Lung microvascular endothelial cell (primary cell): ENCODE data around the gene ASCC3. TPM values are rescaled to one million over a fixed set of nuclear protein-coding genes. Genes with fewer than 3 reads are reported as not detected.

ENCODE experiments used
- DNase-seq, 2 donors: peaks; one replicate each; pipeline versions ENCODE4 v3.0.0 to v3.0.0-alpha.2; 2010; ENCODE audit warnings: low read depth in 2 of 2
- total RNA-seq: library from RNA; depleted of rRNA; stranded (reverse); fragments of >200 nt; gene quantifications from 2 replicates; pipeline ENCODE4 v1.2.1, GENCODE V29; 2014

ASCC3 gene
- total RNA-seq, 1 donor from 2014 or later: 26.8 TPM

DNA sequence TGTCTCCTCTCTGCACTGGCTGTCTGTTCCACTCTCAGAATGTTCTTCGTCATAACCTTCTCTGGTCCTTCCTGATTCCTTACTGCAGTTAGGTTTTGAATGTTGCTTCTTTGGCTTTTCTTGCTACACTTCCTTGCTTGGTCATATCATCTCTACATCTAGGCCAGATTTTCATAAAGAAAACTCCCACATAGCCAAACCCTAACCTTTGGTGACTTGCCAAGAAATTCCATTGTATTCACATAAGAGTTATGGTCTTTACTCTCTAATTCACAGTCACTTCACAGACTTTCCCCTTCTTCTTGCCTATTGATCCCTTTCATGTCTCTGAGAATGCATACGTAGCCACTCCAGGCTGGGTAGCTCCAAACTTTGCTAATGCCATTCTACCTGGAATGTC is 374.5 kb downstream of the ASCC3 start:
- DNase-seq: peak in 1 of 2 donors; percentile 45

DNA sequence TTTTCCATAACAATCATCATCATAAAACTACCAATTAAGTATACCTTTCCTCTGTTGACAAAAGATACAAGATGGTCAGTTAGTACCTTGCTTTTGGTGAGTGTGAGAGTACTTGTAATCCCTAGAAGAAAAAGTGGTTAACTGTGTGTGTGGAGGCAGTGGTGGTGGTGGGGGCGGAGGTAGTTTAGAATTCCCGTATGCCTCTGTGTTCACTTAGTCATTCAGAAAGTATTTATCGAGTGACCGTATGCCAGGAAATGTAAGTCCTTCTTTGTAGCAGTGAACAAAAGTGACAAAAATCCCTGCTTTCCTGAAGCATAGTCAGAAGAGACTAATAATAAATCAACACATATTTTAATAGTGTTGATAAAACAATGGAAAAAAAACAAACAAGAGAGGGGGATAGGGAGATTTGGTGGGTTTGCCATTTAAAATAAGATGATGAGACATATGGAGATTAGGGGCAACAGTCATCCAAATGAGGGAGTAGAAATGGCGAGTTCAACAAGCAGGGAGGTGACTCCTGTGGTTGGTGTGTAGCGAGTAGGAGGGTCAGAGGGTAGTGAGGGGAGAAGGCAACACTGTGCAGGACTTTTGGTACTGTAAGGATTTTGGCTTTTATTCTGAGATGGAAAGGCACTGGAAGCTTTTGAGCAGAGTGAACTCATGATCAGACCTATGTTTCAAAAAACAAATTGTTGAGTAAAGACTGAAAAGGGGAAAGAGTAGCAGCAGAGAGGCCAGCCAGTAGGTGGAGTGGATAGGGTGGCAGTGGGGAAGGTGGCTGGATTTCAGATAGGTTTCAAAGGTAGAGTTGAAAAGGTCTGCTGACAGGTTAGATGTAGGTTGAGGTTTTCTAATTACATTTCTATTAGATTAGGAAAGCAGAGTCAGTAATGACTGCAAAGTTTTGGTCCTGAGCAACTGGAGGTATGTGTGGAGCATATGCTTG is 376.1 kb downstream of the ASCC3 start:
- peak; percentile 55 to 65 for DNase-seq

DNA sequence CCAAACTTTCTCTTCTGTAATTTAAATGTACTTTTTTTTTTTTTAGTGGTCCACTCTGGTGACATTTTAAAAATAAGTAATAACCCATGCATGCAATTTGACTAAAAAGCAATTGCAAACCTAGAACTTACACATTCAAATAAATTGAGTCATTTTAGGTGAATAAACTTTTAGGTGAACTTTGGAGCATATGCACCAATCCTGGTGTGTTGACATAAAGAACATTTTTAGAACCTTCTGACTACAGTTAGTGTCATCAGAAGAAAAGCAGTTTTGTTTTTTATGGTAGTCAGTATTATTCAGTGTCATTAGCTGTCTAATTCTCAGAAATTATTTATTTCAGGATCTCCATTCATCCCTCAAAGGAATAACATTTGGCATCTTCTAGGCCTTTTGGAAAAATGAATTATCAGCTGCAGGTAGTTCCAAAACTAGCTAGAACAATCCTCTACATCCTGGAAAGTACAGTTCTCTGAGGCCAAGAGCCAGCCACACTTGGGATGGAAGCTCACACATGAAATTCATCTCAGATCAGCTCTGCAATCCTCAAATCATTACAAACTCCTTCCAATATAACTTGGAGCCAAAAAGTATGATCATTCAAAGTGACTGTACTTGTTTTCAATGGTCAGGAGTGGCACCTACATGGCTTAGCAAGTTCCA is 378.0 kb downstream of the ASCC3 start:
- no peak for DNase-seq

DNA sequence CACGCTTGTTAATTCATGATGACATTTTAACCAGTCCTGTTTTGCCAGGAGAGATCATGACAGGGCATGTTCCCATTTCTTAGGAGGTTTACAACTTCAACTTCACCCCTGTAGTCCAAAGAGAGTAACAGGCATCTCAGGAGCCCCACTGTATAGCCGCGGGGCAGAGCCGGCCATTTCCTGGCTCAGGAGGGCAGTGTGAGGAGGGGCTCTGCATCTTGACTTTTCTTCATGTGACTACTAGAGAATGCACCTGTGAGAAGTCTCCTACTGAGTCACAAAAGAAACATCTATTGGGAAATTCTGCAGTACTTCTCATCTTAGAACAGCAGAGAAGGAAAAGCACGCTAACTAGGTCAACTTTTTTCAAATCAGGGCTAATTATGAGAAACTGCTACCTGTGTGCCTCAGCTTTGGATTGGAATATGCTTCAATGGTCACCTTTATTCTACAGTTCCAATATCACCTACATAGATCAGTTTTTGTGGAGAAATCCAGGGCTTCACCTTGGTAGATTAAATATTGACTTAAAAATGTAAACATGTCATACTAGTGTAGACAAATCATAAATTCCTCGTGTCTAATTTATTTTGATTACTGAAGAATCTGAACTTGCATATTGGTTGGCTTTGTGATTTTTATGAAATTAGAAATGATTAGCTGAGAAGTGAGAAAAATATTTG is 387.8 kb downstream of the ASCC3 start:
- DNase-seq: no peak

DNA sequence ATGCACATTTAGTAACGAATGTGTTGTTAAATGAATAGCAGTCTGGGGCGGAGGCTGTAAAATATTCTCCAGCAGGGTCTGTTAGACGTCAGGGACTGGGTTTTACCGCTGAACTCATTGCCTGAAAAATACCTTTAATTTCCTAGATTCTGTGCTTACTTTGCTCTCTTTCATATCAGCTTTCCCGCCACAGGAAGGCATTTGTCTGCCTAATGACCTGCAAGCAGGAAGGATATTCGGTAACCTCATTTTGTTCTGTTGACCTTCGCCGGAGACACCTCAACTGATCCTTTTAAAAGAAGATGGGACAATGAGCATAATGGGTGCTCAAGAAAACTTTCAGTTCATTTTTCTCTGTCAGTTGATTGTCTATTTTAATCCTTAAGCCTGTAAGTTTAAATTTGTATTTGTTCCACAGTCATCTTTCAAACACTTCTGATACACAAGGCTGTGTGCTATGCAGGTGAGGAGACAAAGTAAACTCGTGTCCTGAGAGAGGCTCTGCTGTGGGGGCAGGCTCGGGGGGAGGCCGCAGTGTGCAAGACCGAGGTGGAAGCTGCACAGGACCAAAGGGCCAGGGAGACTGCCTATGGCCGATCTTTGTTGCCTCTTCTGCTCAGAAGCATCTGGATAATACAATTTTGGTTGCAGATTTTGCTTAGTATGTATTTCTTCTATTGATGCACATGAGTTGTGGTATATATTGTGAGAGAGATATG is 389.0 kb downstream of the ASCC3 start:
- DNase-seq: no peak

DNA sequence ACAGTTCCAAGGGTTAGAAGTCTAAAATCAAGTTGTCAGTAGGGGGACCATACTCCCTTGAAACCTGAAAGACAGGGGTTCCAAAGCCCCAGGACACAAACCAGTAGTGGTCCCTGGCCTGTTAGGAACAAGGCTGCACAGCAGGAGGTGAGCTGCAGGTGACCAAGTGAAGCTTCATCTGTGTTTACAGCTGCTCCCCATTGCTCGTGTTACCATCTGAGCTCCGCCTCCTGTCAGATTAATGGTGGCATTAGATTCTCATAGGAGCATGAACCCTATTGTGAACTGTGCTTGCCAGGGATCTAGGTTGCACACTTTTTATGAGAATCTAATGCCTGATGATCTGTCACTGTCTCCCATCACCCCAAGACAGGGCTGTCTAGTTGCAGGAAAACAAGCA is 391.1 kb downstream of the ASCC3 start:
- DNase-seq: no peak

DNA sequence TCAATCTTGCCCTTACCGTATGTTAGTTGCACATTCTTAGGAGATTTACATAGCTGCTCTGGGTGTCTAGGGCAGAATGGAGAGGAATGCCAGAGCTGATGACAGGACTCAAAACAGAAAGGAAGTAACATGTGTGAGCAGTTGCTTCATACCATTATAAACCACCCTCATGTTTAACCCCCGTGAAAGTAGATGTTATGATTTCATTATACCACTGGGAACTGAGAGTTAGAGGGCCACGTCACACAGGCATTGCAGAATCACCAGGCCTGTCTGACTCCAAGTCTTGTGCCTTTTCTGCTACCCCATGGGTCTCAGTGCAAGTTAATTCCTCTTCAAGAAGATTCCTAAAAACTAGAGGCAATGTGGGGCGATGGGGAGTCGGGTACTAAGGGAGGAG is 392.9 kb downstream of the ASCC3 start:
- no peak for DNase-seq

DNA sequence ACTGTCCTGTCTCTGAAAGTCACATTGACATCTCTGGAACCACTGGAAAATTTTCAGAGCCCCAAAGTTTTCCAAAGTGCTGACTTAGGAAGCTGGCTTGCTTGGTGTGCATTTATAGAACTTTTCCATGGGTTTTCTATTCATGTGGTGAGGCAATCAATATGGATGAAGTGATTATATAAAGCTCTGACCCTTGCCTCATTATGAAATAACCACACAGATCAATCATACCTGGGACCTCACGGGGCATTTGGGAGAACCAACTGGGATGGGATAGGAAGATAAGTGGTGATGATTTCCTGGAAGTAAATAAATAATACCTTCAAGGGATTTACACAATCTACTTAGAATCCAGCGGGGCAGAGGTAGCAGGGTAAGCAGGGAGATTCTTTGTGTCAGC is 393.5 kb downstream of the ASCC3 start:
- DNase-seq: no peak

DNA sequence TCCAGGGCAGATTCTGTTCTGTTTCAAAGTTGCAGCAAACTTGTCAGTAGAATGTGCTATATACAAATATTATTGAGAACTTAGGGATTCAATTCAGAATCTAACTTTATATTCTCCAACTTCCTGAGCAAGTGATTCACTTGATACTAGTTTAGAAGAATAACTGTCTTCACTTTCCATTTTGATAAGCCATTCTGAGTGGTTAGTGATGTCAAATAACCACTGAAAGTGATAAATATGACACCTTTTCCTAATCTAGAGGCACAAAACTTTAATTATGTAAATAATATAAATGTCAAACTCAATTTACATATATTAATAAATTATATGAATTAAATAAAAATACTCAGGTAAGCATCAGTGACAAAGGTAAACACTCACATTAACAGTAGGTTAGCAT is 395.9 kb downstream of the ASCC3 start:
- DNase-seq: no peak

DNA sequence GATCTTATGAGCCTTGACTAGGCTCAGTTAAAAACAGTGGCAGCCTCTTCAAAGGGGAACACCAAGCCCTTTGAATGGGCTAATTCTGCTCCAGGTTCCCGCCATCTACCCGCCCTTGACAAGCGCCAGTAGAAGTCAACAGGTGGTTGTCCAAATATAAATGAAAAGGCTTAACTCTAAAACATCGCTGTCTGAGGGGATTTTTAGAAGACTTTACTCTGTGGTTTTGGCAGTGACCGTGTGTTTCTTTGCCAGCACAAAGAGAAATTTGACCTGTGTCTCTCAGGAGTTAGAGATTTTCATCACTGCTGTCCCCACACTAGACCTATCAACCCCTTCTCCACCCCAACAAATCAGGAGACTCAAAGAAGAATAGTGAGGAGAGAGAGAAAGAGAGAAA is 396.7 kb downstream of the ASCC3 start:
- DNase-seq: no peak

DNA sequence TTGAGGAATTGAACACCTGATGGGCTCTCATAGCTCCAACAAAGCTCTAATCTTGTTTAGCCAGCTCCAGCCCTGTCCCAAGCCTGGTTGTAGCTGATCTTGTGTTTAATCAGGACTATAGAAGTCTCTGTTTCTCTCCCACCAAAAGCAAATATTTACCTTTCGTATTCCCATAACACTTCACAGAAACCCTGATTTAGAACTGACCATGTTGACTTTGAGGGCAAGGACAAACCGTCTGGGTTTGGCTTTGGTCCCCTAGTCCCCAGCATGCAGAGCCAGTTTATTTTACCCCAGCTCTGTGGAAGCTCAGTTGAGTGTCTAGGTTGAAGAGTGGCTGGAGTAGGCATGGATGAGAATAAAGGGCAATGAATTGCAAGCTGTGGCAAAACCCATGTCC is 398.4 kb downstream of the ASCC3 start:
- no peak for DNase-seq

DNA sequence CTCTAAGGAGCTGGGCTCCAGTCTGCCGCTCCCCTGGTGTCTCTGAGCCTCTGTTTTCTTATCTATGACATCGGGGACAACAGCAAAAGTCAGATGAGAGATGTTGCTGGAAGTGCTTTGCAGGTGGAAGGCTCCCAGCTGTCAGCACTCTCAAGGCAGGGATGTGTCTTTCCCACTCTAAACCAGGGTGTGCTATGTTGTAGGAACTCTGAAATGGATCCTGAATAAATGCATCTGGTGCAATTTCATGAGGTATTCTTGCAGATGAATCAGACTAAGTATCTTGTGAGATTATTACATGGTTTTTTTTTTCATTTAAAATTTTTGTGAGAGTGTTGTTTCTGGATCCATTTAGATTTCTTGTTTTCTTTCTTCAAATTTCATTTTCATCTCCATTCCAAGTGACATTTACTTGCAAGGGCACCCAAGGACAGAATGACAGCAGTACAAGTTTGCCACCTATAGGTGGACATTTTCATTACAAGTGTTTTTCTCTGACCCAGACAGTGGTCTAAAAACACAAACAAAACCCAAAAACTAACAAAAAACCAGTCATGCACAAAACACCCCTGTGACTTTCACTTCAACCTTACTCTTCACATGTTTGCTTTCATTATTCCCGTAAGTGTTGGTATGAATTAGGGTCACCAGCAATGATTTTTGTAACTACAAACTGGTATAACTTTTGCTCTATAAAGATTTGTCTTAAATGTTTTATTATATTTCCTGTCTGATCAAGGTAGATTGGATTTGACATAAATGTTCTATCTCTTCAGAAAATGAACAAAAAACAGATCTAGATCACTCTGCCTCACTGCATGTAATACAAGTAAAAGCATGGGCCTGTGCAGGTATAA is 401.7 kb downstream of the ASCC3 start:
- DNase-seq: peak; percentile 64 to 67

DNA sequence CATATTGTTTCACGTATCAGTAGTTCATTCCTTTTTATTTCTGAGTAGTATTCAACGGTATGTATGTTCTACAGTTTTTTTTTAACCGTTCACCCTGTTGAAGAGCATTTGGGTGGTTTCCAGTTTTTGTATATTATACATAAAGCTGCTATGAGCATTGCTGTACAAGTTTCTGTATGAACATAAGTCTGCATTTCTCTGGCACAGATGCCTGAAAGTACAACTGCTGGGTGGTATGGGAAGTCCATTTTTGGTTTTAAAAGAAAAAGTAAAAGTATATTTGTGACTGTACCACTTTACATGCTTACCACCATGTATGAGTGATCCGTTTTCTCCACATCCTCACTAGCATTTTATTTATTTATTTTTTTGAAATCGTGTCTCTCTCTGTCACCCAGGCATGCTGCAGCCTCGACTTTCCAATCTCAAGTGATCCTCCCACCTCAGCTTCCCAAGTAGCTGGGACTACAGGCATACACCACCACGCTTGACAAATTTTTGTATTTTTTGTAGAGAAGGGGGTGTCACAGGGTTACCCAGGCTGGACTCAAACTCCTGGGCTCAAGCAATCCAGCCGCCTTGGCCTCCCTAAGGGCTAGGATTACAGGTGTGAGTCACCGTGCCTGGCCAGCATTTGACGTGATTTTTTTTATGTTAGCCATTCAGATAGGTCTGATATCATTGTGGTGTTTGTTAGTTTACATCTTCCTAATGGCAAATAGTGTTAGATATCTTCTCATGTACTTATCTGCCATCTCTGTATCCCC is 405.4 kb downstream of the ASCC3 start:
- no peak for DNase-seq

DNA sequence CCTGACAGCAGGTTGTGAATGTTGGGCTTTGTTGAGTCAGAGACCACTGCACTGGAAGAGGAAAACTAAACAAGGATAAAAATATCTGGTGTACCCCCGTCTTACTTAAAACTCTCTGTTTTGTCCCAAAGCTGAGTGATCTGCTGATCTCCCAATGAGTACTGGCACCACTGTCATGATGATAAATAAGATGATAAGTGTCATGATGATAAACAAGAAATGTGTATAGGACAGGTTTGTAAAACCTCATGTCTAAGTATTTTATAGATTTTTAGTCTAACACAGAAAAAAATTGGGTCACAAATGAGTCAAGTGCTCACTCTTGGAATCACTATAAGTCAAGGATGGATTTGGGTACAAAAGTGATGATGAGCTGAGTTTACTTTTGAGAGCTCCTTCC is 407.9 kb downstream of the ASCC3 start:
- no peak for DNase-seq

DNA sequence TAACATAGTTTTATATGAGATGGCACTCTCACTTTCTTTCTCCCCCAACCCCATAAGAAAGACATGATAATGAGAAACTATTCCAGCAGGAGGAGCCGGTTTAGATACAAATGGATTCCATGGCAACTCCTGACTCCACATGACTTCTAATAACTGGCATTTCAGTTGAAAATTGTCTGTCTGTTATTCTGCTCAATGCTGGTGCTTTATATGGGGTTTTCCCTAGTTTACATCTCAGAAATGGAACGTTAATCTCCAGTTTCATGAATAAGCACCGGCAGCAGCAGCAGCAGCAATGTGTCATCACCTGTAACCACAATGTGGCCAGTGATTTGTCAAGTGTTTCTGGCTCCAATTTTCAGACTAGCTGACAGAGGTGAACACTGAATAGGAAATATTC is 408.5 kb downstream of the ASCC3 start:
- DNase-seq: no peak

DNA sequence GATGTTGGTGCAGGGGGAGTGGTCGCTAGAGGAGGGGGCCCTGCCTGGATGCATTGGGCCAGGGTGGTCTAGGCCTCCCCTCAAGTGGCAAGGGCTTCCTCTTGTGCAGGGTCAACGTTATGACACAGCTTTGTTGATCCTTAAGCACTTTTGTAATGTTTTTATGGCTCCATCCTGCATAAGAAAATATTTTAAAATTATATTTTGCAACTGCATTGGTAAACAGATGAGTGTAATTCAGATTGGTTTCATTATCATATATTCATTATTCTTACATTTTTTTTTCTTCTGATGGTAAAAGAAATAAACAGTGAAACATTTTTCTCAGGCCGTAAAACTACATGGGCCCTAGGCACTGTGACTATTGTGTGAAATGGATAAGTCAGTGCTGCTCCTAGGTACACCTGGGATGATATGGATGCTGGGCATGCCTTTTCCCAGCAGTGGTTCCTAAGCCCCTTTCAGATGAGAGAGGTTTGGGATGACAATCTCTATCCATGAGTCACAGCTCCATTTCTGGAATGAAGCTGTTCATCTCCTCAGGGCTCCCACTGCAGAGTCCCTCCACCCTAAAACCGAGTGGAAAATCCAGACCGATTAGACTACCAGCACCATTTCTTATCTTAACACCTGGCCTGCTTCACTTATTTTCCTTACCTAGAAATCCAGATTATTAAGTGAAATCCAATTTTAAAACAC is 410.6 kb downstream of the ASCC3 start:
- DNase-seq: no peak

DNA sequence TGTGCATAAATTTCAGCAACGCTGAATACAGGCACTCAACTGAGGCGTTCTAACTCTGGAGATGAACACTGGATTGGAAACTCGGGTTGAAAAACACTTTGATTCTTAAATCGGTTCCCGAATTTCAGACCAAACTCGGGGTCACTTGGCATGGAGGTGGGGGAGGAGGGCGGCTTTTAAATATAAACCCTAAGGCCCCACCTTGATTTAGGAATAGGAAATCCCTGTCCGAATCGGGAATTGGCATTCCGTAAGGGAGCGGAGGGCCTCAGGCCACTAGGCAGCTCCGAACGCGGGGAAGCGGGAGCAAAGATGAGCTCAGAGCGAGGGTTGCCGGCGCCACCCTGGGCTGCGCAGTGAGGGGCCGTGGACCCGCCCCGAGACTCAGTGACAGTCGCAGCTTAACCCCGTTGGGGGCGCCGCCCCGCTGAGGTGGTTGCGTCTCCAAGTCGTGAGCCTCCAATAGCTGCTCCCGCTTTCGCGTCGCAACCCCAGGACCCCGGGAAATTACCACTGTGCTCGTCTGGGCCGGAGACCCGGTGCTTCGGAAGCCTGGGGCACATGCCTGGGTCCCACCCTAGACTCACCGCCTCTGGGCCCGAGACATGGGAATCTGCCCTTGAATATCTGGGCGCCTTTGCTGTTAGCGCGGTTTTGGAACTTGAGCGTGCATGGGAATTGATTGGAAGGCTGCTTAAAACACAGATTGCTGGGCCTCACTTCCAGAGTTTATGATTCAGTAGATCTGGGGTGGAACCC is 411.8 kb downstream of the ASCC3 start:
- DNase-seq: no peak

DNA sequence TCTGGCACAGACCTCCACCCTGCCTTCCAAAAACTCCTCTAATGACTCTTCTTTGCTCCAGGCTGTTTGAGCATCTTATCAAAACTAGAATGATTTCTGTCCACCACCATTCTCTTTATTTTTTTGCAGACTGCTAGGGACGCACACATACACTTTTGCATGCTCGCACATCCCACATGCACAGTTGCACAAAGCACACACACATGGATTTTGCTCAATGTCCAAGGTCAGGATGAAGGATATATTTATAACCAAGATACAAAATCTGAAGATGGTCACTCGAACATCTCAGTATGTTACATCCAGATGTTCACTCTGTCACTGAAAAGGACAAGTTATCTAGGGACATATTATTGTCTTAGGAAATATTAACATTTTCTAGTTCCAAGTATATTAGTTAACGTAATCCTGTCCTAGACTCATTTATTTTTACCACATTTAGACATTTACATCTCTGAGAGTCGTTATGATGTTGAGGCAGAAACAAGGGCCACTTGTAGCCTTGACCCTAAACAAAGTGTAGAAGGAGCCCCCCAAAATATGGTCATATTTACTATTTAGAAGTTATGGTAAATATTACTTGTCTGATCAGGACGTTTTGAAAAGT is 413.0 kb downstream of the ASCC3 start:
- no peak for DNase-seq
